SH-SY5Y (cell line): ENCODE data around the gene BTBD9.

Experiments
- GATA2 ChIP-seq: IDR thresholded peaks from 2 replicates; pipeline ENCODE4 v1.6.1; 2011; ENCODE audit warnings: mild to moderate bottlenecking, low read depth, low read length
- GATA3 ChIP-seq: IDR thresholded peaks from 2 replicates; pipeline ENCODE4 v1.6.1; 2011; ENCODE audit warnings: low read depth, mild to moderate bottlenecking, low read length, moderate library complexity

- TF ChIP-seq GATA3: no peak
- TF ChIP-seq GATA2: no peak
Observed at GRCh38 chr6:38400101-38400500, 239.6 kb downstream of the BTBD9 start.
